SHP77 (cell line): ENCODE data around the gene PNMA8C.
"Not testable (repeated sequence)": the region's sequence is repeated elsewhere in the genome, so short reads cannot be mapped to it uniquely, and the experiment has no call there.

Source experiments
- DNase-seq, 2 experiments: peaks; one replicate each; lab custom pipeline; 2025; lab: John Stamatoyannopoulos, UW

PNMA8C gene

DNA sequence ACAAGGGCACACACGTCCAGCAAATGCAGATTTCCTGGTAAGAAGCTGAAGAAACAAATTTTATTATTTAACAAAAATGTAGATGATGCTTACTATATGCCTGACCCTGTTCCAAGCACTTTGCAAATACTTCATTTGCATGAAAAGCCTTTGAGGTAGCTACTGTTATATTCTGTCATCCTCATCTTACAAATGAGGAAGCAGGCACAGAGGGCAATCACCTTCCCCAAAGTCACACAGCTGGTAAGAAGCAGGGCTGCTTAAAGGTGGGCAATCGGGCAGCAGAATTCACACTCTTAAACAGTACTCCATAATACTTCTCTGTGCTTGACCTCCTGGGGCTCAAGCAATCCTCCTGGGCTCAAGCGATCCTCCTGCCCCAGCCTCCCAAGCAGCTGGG is 18.3 kb upstream of the PNMA8C start:
- no peak for DNase-seq

DNA sequence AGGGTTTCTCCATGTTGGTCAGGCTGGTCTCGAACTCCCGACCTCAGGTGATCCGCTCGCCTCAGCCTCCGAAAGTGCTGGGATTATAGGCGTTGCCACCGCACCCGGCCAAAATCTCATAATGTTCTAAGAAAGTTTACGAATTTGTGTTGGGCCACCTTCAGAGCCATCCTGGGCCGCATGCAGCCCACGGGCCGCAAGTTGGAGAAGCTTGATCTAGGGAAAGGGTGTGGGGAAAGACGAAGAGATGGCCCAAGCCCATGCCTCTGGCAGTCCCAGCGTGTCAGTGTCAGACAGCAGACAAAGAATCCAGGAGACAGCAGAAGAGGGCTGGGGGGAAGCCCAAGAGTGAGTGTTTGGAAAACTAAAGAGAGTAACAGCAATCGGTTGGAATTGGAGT is 17.3 kb upstream of the PNMA8C start:
- DNase-seq = no peak

DNA sequence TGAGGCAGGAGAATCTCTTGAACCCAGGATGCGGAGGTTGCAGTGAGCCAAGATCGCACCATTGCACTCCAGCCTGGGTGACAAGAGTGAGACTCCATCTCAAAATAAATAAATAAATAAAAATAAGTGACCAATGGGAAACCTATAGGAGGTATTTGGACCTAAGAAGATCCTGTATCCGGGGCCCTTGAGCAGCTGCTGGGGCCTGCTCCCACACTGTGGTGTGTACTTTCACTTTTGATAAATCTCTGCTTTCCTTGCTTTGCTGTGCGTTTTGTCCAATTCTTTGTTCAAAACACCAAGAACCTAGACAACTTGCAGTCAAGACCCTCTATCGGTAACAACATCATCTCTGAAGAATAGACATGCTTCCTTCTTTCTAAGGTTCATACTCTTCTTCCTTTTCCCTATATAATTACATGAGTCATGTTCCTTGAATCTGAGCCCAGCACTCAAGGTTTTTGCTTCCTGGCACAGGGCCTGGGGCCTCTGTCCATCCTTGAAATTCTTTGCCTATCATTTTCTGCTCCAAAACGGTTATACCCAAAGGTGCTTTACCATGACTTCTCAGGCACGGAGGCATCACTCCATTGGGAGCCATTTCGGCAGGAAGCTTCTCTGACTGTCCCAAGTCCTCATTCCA is 14.2 kb upstream of the PNMA8C start:
- no peak for DNase-seq

DNA sequence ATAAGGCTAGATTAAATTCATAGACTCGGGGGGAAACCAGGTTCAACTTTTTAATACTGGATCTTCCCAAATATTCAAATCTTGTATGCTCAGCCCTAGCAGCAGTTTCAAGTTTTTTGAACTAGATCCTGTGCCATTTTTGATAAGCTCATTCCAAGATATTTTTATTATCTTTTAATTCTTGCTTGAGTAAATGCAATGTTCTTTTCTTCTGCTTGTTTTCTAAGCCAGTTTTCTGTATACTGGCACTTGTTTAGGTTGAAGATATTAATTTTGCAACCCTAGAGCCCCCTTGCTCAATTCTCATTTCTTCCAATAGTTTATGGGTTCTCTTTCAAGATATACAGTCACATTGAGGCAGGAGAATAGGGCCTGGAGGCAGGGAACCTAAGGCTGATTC is 13.1 kb upstream of the PNMA8C start:
- DNase-seq = no peak

DNA sequence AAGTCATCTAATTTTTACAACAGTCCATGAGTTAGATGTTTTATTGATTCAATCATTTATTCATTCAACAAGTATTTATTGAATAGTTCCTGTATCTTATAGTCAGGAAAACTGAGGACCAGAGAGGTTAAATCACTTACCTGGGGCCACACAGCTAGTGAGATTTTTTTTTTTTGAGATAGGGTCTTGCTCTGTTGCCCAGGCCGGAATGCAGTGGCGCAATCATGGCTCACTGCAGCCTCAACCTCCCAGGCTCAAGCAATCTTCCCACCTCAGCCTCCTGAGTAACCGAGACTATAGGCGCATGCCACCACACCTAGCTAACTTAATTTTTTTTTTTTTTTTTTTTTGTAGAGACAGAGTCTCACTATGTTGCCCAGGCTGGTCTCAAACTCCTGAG is 7.0 kb upstream of the PNMA8C start:
- DNase-seq = not testable (repeated sequence)

DNA sequence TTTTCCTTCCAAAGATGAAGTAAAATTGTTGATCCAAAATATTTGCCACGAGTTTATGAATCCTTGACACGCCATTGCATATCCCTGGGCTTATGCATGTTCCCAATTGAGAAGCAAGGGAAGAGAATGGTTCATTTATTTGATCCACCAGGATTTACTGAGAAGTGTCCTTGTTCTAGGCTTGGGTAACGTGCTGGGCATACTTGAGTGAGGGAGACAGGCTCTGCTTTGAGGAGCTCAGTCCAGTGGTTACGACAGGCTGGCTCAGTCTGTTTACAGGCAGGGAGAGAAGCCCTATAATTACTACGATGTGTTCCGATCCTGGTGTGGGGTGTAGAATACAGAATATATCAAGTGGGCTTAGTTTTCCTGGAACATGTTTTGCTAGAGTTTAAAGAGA is 6.3 kb upstream of the PNMA8C start:
- DNase-seq = no peak

DNA sequence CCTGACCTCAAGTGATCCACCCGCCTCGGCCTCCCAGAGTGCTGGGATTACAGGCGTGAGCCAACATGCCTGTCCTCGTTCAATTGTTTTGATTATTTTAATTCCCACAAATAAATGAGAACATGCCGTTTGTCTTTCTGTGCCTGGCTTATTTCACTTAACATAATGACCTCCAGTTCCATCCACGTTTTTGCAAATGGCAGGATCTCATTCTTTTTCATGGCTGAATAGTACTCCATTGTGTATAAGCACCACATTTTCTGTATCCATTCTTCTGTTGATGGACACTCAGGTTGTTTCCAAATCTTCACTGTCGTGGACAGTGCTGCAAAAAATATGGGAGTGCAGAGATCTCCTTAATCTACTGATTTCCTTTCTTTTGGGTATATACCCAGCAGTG is 4.7 kb upstream of the PNMA8C start:
- not testable (repeated sequence) for DNase-seq

DNA sequence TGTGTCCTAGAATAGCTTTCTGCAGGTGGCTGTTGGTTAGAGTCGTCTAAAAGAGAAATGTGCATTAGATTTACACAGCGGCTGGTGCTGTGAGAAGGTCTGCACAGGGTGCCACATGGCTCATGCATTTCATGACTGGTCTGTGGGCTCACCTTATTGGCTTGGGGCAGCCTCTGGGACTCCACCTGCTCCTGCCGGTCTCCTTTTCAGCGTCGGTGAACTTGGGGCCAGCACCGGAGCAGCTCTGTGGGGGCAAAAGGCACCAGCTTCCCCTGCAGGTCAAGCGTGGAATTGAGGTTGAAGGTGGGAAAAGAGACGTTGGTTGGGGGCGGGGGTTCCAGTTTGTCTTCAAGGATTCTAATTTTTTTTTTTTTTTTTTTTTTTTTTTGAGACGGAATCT is 3.1 kb upstream of the PNMA8C start:
- DNase-seq = no peak

DNA sequence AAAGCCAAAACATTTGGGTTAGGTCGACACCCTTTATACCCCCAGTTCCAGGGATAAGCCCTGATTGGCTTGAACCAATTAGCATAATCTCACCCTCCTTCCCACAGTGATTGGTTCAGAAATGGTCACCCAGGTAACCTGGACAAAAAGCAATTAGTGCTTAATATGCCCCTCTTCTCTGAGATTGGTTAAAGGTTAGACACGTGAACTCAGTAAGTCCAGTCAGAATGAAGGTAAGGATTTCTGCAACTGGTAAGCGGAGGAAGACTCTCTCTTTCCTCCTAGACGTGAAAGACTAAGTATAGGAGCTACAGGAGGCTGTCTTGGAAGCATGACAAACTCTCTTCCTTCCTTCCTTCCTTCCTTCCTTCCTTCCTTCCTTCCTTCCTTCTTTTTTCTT is 1.3 kb upstream of the PNMA8C start:
- DNase-seq = no peak

DNA sequence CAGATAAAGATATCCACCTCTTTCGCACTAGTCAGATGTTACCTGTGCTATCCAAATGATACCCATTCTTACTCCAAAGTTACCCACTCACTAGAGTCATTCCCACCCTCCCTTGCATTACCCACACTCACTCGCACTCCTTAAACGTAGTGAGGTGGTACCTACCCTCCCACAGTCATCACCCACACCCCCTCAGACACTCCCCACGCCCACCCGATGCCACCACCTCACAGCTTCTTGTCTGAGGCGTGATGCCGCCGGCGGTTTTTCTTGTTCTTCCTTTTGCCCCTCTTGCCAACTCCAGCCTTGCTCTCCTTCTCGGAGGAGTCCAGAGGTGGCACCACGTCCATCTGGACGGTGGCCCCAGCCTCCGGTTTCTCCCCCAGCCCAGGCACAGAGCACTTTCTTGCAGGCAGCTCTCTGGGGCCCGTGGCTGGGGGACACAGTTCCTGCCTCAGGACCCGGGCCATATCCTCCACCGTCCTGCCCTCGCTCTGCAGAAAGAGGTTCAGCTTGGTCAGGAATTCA is 1.2 kb downstream of the PNMA8C start:
- no peak for DNase-seq

DNA sequence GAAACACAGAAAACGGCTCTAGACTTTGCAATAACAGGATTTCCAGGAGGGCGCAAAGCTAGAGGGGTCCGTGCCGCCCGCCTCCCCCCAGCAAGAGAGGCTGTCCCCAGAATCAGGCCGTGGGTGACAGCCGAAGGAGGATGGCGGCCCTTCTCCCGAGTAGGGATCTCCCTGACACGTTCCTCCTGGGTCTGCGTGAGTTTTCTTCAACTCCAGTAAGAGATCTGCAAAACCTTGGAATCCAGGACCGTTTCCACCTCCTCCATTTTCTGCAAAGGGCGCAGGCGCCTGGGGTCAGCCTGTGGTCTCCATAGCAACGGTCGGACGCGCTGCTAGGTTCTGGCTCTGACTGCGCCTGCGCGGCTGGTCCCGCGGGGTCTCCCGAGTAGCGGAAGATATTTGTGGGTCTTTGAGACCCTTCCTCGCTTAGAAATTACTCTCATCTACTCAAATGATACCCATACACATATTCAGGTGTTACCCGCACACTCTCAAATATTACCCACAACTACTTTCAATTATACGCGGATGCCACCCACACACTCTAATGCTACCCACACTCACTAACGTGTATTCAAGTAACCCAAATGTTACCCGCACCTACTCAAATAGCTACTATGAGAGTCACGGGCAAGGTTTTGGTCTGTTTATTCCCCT is 2.1 kb downstream of the PNMA8C start:
- DNase-seq = no peak

DNA sequence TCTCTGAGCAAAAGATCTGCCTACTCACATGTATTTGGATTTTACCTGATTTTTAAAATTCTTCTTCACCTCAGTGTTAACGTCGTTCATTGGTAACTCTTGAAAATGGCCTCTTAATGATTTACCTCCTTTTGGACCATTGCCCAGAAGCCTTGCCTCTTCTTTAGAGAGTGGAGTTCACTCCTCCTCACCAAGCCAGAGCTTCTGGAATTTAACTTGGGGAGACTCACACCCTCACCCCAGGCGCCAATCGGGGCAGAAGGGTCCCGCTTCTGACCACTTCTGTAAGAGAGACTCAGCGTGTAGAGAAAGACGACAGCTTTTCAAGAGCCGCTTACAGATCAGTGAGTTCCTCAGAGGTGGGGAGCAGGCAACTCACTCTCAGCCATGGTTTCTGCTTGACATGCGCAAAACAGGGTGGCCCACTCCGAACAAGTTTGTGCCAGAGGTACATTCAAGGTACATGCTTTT is 2.7 kb downstream of the PNMA8C start:
- DNase-seq = no peak

DNA sequence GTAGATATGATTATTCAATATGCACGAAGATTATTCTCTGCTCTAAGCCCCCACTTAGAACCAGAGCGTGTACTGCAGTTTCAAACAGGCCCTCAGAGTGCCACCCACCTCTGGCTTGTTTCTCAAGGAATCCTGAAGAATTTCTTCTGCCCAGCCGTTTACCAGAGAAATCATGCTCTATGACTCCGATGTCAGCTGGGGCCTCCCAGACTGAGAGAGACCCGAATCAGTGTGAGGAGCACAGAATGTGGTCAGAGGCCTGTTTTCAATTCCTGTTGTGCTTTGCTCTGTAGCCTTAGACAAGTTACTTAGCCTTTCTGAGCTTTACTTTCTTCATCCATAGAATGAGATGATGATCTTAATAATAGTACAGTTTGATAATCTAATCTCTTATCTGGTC is 5.5 kb downstream of the PNMA8C start:
- no peak for DNase-seq

DNA sequence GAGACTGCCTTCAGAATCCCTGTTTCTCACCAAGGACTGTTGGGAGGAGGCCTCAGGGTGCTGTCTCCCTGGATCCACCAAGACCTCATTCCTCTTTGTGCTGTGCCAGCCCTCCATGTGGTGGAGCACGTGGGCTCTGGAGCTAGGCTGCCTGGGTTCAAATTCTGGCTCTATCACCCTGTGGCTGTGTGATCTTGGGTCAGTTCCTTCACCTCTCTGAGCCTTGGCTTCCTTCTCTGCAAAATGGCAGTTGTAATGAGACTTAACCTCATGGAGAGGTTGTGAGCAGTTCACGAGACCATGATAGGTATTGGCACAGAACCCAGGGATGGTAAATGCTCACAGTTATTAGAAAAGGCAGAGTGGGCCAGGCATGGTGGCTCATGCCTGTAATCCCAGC is 6.4 kb downstream of the PNMA8C start:
- no peak for DNase-seq

DNA sequence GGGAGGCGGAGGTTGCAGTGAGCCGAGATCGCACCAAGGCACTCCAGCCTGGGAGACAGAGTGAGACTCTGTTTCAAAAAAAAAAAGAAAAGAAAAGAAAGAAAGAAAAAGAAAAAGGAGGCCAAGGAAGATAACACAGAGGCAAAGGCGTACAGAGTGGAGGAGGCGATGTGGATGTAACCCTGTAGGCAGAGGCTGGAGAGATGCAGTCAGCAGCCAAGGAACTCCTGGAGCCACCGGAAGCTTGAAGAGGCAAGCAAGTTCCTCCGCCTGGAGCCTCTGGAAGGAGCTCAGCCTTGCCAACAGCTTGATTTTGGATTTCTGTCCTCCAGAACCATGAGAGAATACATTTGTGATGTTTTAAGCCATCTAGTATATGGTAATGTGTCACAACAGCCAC is 8.7 kb downstream of the PNMA8C start:
- no peak for DNase-seq

DNA sequence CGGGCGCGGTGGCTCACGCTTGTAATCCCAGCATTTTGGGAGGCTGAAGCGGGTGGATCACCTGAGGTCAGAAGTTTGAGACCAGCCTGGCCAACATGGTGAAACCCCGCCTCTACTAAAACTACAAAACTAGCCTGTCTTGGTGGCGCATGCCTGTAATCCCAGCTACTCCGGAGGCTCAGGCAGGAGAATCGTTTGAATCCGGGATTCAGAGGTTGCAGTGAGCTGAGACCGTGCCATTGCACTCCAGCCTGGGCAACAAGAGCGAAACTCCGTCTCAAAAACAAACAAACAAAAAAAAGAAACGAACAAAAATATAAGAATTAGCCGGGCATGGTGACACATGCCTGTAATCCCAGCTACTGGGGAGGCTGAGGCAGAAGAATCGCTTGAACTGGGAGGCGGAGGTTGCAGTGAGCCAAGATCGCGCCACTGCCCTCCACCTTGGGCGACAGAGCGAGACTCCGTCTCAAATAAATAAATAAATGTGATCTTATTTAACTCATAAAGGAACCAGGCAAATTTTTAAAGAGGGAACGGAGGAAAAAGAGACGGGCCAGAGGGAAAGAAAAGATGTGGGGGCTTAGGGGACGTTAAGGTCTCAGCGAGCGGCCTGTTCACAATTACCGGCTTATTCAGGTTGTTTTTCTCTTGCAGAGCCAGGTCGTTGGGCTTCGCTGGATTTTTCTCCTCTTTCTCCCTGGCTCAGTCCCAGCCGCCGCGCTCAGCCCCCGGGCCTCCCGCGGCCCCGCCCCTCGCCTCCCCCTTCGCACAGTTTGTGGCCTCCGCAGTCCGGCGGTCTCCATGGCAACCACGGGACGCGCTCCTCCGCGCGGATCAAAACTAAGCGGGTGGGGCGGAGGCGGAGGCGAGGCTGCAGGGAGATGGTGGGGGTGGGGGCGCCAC is 12.7 kb downstream of the PNMA8C start:
- peak; percentile 62 to 84 for DNase-seq

DNA sequence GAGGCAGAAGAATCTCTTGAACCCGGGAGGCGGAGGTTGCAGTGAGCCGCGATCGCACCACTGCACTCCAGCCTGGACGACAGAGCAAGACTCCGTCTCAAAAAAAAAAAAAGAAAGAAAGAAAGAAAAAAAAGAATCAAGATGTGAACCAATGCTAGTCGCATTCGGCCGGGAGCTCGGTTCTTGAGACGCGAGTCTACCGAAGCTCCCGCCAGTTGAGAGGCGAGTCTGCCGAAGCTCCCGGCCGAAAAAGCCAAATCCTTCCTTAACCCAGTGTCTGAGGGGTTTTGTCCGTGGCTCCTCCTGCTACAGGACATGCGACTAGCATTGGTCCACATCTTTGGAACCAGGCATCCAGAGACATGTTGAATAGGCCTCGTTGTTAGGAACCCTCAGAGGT is 13.8 kb downstream of the PNMA8C start:
- DNase-seq = not testable (repeated sequence)

DNA sequence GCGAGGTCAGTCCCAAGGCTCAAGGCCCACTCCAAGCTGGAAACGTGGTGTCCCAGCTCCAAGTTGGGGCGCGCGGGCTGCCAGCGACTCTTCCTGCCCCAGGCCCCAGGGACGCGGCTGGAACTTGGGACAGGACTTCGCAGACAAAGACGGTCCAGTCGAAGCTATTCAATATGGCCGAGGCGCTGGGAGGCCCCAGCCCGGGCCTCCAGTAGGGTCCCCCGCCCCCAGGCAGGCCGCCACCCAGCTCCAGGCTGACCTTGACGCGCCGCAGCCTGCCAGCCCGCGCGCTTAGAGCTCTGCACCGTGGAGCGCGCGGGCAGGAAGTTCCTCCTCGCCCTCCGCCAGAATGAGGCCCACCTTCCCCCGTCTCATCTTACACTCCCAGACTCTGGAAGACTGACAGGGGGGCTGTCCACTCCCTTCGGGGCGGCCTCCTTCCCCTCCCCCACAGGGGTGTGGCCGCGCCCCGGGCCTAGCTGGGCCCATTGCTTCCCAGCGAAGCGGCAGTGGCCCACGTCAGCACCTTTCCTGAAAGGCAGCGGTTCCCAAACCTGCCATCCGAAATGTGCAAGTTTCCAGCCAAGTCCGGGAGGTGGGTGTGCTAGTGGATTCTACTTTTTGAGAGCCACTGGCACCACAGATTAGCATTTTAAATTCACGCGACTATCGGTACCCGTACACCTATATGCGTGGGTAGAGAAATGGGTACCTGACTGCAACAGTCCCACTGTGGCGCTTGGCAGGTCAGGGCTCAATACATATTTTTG is 15.3 kb downstream of the PNMA8C start, which contains the start of gene CCDC8:
Gene CCDC8 (minus strand): TSS at position 303 of the 770 bp plus-strand sequence. CDS start 754 bp downstream, outside the sequence.
- DNase-seq = no peak

DNA sequence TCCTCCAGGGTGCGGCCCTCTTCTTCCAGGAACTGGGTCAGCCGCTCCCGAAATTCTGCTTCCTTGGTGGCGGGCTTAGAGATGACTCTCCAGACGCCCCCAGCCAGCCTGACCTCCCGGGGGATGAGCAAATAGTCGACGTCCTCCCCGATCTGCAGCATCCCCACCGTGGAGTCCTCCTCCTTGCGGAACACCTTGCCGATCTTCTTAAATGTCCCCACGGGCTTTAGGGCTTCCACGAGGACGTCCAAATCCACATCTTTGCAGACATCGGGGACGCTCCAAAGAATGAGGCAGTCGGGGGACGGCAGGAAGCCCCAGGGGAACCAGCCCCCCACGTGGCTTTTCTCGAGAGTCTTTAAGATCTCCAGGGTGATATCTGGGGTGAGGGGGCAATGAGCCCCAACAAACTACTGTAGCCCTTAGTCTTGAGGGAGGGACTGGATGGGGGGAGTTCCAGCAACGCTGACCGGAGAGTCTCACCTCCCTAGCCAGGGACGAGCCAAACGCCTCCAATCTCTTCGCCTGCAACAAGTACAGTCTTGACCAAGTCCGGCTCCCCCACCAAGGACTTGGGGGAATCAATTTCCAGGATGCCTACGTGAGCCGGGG is 16.0 kb downstream of the PNMA8C start:
- no peak for DNase-seq

DNA sequence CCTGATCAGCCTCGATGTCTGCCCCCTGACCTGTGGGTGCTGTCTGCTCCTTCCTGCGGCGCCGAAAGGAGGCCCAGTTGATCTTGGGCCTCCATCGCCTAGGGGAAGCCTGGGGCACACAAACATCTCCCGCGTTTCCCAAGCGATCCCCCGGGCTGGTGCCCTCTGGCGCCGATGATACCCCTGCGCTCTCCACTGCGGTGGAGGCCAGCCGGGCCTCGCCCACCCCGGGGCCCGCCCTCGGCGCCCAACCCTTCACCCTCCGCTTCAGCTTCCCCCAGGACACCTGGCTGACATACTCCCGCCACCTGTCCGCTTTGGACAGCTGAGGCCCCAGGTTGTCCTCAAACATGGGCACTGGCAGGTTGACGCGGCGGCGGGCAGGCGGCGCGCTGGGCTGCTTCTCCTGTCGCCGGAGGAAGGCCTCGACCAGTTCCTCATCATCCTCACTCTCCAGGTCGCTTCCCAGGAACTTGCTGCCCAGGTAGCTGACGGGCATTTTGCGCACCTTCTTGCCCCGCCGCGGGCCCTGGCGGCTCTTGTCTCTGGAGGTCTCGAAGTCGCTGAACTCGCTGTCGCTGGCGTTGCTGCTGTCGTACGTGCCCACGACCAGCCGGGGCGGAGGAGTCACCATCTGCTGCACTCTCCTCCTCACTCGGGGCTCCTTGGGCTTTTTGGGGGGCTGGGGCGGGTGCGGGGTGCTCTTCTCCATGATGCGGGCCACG is 16.6 kb downstream of the PNMA8C start:
- DNase-seq = no peak
